Gastrocnemius medialis (tissue), 4 donors: ENCODE data around the gene UMODL1. TPM values are rescaled to one million over a fixed set of nuclear protein-coding genes. Genes with fewer than 3 reads are reported as not detected.

Experiments used
- ATAC-seq, 2 donors: fragments of 150-250 bp; one replicate each; pipeline ENCODE4 v1.9.1; 2016
- DNase-seq, 2 donors: peaks; one replicate each; pipeline ENCODE4 v3.0.0-alpha.2; 2019
- H3K27ac ChIP-seq, 4 donors: fragments of 200-600 bp; sonication (generic); 1 replicate in 1 of 4; 2 replicates in 3 of 4; pipeline ENCODE4 v1.5.1; 2016 to 2018; ENCODE audit warnings: mild to moderate bottlenecking in 2 of 4, moderate library complexity in 1 of 4
- H3K27me3 ChIP-seq, 3 donors: fragments of 200-600 bp; sonication (generic) in 2 of 3; 1 replicate in 1 of 3; 2 replicates in 2 of 3; pipeline versions ENCODE4 v1.5.1 to v1.6.0; 2016 to 2019; ENCODE audit warnings: mild to moderate bottlenecking in 1 of 3, moderate library complexity in 1 of 3
- H3K36me3 ChIP-seq, 2 donors: fragments of 200-600 bp; sonication (generic) in 1 of 2; one replicate each; pipeline ENCODE4 v1.5.1; 2017 to 2018
- H3K4me1 ChIP-seq, 2 donors: fragments of 200-600 bp; sonication (generic) in 1 of 2; one replicate each; pipeline ENCODE4 v1.5.1; 2016 to 2017; ENCODE audit warnings: mild to moderate bottlenecking in 2 of 2
- H3K4me3 ChIP-seq, 4 donors: fragments of 200-600 bp; sonication (generic) in 3 of 4; 1 replicate in 1 of 4; 2 replicates in 3 of 4; pipeline ENCODE4 v1.5.1; 2016 to 2019; ENCODE audit warnings: mild to moderate bottlenecking in 2 of 4
- H3K9me3 ChIP-seq, 3 donors: fragments of 200-600 bp; sonication (generic) in 2 of 3; 1 replicate in 1 of 3; 2 replicates in 2 of 3; pipeline ENCODE4 v1.5.1; 2016 to 2019
- POLR2A ChIP-seq, 2 donors: fragments of 450-650 bp; IDR thresholded peaks; one replicate each; pipeline ENCODE4 v1.6.1; 2017; ENCODE audit warnings: antibody characterized with exemption in 2 of 2, mild to moderate bottlenecking in 2 of 2, moderate library complexity in 2 of 2
- in situ Hi-C, 4 donors: fragments of 200-750 bp; cut with MboI; loops; one replicate each; pipeline versions ENCODE4 v1.15.0 to v1.8.0; 2017; ENCODE audit warnings: low sequenced_read_pairs in 4 of 4
- intact Hi-C: fragments of 100-400 bp; cut with DNase I; formaldehyde crosslinking; loops from one replicate; pipeline ENCODE4 v1.15.1; 2023; ENCODE audit warnings: low total_unique reads
- total RNA-seq, 4 donors: library from RNA; depleted of rRNA; stranded (reverse); fragments of >200 nt; gene quantifications; one replicate each; pipeline versions ENCODE4 v1.1.0 to v1.2.3, GENCODE V29; 2016
- TF ChIP-seq, protein P1 (sequence below), 5 experiments: fragments of 450-650 bp in 3 of 5; fragments of 200-600 bp in 2 of 5; sonication (generic) in 2 of 5; IDR thresholded peaks in 4 of 5; conservative IDR thresholded peaks in 1 of 5; 1 replicate in 4 of 5; 2 replicates in 1 of 5; pipeline ENCODE4 v1.5.1; 2016 to 2019; ENCODE audit warnings: antibody characterized with exemption in 5 of 5, mild to moderate bottlenecking in 3 of 5, moderate library complexity in 3 of 5

Gene UMODL1
- total RNA-seq, 4 donors from 2014 or later = 0.13 TPM; not detected in 3

DNA sequence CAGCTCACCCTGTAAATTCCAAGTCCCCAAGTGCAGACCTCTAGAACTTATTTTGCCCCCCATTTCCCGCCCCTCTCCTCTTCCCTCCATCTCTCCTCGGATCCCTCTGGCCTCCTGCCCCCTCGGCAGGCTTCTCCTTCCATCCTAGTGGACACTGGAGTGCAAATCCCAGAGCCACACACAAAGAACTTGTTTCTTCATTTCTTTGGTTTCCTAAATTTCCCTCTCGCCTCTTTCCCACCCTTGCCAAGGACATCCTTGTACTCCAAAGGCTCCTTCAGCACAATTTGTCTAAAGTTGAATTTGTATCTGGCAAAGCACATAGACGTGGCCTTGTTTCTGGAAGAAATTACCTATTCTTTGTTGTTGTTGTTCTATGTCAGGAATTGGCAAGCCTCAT lies 17.5 kb downstream of the UMODL1 start:
- in situ Hi-C loops (no loop called here), intact Hi-C loops (no loop called here)
- TF ChIP-seq POLR2A (IDR thresholded peaks at IDR 0.05) = no peak
- TF ChIP-seq, protein P1, sequence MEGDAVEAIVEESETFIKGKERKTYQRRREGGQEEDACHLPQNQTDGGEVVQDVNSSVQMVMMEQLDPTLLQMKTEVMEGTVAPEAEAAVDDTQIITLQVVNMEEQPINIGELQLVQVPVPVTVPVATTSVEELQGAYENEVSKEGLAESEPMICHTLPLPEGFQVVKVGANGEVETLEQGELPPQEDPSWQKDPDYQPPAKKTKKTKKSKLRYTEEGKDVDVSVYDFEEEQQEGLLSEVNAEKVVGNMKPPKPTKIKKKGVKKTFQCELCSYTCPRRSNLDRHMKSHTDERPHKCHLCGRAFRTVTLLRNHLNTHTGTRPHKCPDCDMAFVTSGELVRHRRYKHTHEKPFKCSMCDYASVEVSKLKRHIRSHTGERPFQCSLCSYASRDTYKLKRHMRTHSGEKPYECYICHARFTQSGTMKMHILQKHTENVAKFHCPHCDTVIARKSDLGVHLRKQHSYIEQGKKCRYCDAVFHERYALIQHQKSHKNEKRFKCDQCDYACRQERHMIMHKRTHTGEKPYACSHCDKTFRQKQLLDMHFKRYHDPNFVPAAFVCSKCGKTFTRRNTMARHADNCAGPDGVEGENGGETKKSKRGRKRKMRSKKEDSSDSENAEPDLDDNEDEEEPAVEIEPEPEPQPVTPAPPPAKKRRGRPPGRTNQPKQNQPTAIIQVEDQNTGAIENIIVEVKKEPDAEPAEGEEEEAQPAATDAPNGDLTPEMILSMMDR (IDR thresholded peaks at IDR 0.05 in 4 of 5, conservative IDR thresholded peaks at IDR 0.05 in 1 of 5) = no peak
- Histone ChIP-seq H3K4me1 (no peaks in the 10 kb centered on the region), H3K4me3 (no peak overlapping the region), H3K27me3 (peaks cover 0 to 7% (median 3%) of the 10 kb centered on the region in 3 donors), H3K36me3 (no peaks in the 10 kb centered on the region), H3K9me3 (no peaks in the 10 kb centered on the region), H3K27ac (no peak overlapping the region)
- DNase-seq = no peak
- ATAC-seq = no peak

- Histone ChIP-seq H3K36me3 (no peaks in the 10 kb centered on the region), H3K4me3 (no peak overlapping the region), H3K27me3 (peaks cover 0 to 7% (median 3%) of the 10 kb centered on the region in 3 donors), H3K9me3 (no peaks in the 10 kb centered on the region), H3K4me1 (no peaks in the 10 kb centered on the region), H3K27ac (no peak overlapping the region)
- ATAC-seq (no peak), DNase-seq (no peak)
- in situ Hi-C loops = no loop called here
- intact Hi-C loops = no loop called here
- TF ChIP-seq, protein P1 (IDR thresholded peaks at IDR 0.05 in 4 of 5, conservative IDR thresholded peaks at IDR 0.05 in 1 of 5) = no peak
- TF ChIP-seq POLR2A (IDR thresholded peaks at IDR 0.05) = no peak
These were observed 18.0 kb downstream of the UMODL1 start for GRCh38 chr21:42089093-42089631.

DNA sequence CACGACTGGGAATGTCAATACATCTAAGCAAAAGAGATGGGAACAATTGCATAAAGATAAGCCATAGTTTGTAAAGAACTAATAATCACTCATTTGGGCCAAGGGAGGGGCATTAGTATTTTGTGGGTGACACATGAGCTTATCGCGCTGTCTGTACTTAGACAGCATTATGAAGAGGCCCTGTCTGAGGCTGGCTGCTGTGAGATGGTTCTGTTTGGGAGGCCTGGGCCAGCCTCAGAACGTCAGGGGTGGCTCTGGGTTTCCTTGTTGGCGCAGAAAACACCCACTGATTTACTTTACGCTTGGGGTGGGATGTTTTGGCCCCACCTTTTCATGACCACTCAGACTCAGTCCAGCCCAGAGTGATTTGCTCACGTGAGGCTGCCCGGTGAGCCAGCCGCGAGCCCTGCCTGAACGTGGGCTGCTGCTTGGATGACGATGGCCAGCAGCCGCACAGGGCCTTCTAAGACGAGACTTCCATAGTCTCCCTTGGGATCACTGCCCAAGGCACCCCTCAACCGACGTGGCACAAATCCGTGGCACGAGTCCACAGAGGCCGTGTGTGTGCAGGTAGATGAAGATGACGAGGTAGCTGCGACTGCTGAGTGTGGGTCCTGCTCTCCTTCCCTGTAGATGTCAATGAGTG lies 18.7 kb downstream of the UMODL1 start:
- in situ Hi-C loops (no loop called here), intact Hi-C loops (loop anchor here (5.0 kb wide), 1 partner anchor 148 kb away; no protein-coding TSS in a partner anchor)
- no peak for ATAC-seq

DNA sequence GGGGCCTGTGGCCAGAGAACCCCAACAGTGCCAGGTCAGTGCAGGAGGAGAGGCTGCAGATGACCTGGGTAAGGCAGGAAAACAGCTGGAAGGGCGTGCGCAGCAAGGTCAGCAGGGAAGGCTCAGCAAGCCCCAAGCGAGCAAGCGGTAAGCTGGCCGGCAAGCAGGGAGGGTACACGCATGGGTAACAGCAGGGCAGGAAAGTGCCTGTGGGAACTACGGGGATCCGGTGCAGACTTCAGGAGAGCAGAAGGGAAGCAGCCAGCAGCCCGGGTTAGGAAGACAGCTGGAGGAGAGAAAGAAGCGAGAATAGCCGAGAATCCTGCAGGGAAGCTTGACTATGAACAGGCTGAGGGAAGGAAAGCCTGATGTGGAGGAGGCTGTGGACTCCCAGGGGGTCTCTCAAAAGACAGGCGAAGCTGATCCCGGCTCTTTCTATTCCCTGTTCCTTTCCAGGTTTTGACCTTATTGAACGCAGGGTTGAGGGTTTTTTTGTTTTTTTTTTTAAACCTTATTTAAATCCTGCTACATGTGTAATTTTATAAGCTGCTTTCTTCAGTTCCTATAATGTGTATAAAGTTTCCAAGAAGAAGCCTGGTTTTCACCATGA lies 20.9 kb downstream of the UMODL1 start:
- Histone ChIP-seq H3K9me3 (no peaks in the 10 kb centered on the region), H3K27me3 (peaks cover 0 to 7% (median 6%) of the 10 kb centered on the region in 3 donors), H3K4me3 (no peak overlapping the region), H3K4me1 (no peaks in the 10 kb centered on the region), H3K36me3 (no peaks in the 10 kb centered on the region), H3K27ac (no peak overlapping the region)
- no peak for TF ChIP-seq POLR2A (IDR thresholded peaks at IDR 0.05)
- TF ChIP-seq, protein P1 (IDR thresholded peaks at IDR 0.05 in 4 of 5, conservative IDR thresholded peaks at IDR 0.05 in 1 of 5) = no peak
- no peak for ATAC-seq
- intact Hi-C loops (loop anchor here (5.0 kb wide), 1 partner anchor 145 kb away; no protein-coding TSS in a partner anchor), in situ Hi-C loops (no loop called here)
- no peak for DNase-seq

More for the DNA sequence above, 18.7 kb downstream of the UMODL1 start:
- DNase-seq = no peak
- H3K27me3 ChIP-seq = peaks cover 0 to 7% (median 3%) of the 10 kb centered on the region in 3 donors
- H3K4me1 ChIP-seq = no peaks in the 10 kb centered on the region
- no peak overlapping the region for H3K27ac ChIP-seq
- no peak overlapping the region for H3K4me3 ChIP-seq
- H3K36me3 ChIP-seq = no peaks in the 10 kb centered on the region
- H3K9me3 ChIP-seq = no peaks in the 10 kb centered on the region
- TF ChIP-seq, protein P1 (IDR thresholded peaks at IDR 0.05 in 4 of 5, conservative IDR thresholded peaks at IDR 0.05 in 1 of 5) = no peak
- no peak for TF ChIP-seq POLR2A (IDR thresholded peaks at IDR 0.05)
